Dedifferentiated amniotic fluid mesenchymal stem cell (primary cell): ENCODE data around the gene ZNF234.
"Not testable (repeated sequence)": the region's sequence is repeated elsewhere in the genome, so short reads cannot be mapped to it uniquely, and the experiment has no call there.

Source experiments
- DNase-seq: peaks from one replicate; pipeline ENCODE4 v3.0.0-alpha.2; 2016; ENCODE audit errors: extremely low spot score

The ZNF234 gene

GRCh38 chr19:44180968-44181367, 39.6 kb downstream of the ZNF234 start:
- no peak for DNase-seq

GRCh38 chr19:44182145-44182544, 40.8 kb downstream of the ZNF234 start:
- no peak for DNase-seq

- no peak for DNase-seq
Observed at GRCh38 chr19:44190020-44190419, 48.7 kb downstream of the ZNF234 start.

GRCh38 chr19:44192127-44192526, 50.8 kb downstream of the ZNF234 start:
- DNase-seq = no peak

- DNase-seq = no peak
Observed at GRCh38 chr19:44196772-44197171, 55.4 kb downstream of the ZNF234 start.

GRCh38 chr19:44202470-44202869, 61.1 kb downstream of the ZNF234 start:
- DNase-seq = no peak

GRCh38 chr19:44202974-44203373, 61.6 kb downstream of the ZNF234 start:
- DNase-seq = no peak

- DNase-seq = not testable (repeated sequence)
Observed at GRCh38 chr19:44203877-44204276, 62.5 kb downstream of the ZNF234 start.

GRCh38 chr19:44204772-44205171, 63.4 kb downstream of the ZNF234 start:
- DNase-seq = no peak

- DNase-seq = peak; percentile 88
Observed at GRCh38 chr19:44207126-44207803, 65.9 kb downstream of the ZNF234 start.
